Activated CD8-positive, alpha-beta memory T cell treated with anti-CD3 and anti-CD28 coated beads for 24 hours (primary cell): Measurements from ENCODE around the gene TSPAN15.

Experiments used
- DNase-seq: peaks from one replicate; pipeline ENCODE4 v3.0.0-alpha.2; 2020

Gene TSPAN15

DNA sequence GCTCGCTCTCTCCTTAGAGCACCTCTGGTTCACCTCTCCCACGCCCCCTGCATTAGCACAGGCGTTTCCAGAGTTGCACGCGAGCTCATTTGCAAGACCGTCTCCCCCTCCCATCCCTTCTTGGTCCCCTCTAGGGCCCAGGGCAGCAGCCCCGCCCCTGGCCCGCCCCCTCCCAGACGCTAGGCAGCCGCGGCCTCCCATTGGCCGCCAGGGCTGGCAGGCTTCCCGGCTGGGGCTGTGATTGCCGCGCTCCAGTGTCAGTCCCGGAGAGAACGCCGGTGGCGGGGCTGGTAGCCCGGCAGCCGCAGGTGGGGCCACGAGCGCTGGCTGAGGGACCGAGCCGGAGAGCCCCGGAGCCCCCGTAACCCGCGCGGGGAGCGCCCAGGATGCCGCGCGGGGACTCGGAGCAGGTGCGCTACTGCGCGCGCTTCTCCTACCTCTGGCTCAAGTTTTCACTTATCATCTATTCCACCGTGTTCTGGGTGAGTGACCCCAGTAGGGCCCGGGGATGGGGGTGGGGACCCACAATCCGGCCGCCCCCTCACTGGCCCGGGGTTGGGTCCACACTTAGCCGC is at the start of gene TSPAN15:
TSPAN15 (plus strand) TSS at position 257 of the 575 bp plus-strand sequence; CDS start at position 387, 130 bp downstream.
- DNase-seq: peak; percentile 90

DNA sequence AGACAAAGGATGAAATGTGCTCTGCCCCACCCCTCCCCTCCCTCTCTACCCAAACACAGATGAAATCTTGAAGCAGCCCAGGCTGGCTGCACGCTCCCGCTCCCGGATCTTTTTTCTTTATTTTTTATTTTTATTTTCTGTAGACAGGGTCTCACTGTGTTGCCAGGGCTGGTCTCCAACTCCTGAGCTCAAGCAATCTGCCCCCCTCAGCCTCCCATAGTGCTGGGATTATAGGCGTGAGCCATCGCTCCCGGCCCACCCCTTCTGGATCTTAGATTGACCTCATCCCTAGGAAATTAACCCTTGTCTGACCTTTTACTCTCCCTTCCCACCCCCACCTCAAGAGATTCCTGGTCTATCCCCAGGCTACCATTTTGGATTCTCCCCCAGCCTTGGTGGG is 48.9 kb upstream of the TSPAN15 start:
- DNase-seq: no peak

DNA sequence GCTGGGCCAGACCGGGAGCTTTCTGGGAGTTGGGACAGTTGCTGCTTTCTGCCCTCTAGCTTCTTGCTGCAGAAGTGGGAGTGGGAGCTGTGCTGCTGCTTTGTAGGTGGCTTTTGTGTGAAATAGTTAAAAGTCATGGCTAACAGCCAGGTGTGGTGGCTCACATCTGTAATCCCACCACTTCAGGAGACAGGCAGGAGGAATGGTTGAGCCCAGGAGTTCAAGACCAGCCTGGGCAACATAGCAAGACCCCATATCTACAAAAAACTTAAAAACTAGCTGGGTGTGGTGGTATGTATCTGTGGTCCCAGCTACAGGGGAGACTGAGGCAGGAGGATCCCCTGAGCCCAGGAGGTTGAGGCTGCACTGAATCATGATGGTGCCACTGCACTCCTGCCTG is 48.2 kb upstream of the TSPAN15 start:
- no peak for DNase-seq

DNA sequence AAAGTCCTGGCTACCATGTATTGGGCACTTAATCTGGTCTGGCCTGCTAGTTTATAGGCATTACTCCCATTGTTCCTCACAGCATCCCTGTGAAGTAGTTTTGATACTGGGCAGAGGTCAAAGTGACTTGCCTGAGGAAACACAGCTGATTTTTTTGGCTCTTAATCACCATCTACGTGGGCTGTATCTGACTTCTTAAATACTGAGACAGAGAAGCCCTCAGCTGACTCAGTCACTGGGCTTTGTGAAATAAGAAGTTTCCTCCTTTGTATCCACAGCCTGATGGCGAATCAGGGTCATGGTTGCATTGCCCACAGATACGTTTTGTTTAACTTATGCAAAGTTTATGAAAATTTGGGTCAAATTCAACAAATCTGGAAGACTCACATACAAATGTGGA is 47.7 kb upstream of the TSPAN15 start:
- DNase-seq: no peak

DNA sequence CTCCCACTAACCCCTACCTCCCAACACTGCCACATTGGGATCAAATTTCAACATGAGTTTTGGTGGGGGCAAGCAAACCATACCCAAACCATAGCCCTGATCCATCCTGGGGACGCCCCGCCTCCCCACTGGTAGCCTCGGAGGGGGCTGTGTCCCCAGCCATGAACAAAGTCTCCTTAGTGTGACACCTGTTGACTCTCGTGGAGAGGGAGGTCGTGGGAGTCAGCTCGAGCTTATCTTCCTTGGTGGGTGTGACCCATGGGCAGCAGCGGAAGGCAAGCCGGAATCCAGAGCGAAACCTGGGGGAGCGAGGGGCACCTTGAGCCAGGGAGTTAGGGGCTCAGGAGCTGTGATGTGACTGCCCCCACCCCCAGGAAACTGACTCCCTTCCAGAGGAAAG is 46.5 kb upstream of the TSPAN15 start:
- DNase-seq: no peak

DNA sequence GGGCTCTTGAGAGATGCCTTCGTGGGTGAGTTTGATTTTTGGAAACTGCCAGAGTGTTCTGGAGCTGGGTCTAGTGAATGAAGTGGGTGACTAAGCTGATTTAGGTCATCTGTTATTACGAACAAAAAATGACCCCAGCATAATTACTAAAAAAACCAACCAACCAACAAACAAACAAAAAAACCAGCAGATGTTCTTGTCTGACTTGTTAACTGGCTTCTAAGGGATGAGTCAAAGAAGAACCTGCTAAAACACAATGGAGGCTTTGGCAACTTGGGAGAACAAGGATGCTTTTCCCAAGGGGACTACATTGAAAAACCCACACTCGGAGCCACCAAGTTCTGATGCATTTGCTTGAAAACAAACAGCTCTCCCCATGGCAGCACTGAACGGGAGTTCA is 46.0 kb upstream of the TSPAN15 start:
- DNase-seq: no peak

GRCh38 chr10:69406302-69406811 is 44.9 kb upstream of the TSPAN15 start:
- no peak for DNase-seq

GRCh38 chr10:69406816-69407580 is 44.3 kb upstream of the TSPAN15 start:
- DNase-seq: no peak

DNA sequence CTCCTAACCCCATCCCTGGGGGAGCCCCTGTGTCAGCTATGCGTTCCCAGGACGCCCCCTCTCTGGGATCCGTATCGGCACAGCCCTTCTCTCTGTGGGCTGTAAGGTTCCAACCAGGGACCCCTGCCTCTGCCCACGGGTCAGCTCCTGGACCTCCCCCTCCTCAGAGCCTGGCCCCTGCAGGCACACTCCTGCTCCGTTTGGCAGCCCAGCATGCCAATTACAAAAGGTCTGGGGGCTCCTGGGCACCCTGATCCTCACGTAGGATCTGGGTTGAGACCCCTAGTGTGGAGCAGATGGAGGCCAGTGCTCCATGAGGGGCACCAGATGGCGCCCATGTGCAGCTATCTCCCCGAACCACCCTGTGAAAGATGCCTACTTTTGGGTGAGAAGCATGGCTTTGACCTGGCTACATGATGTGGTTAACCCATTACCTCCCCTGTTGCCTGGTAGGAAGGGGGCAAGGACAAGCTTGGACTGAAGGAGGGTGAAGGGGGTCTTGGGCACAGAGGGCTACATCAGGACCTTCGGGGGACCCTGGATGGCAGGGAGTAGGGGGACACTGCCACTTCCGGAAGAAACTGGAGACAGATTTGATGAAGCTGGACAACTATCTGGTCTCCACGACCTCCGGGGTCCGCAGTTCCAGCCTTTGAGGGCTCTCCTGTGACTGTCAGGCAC is 43.5 kb upstream of the TSPAN15 start:
- DNase-seq: peak; percentile 68

DNA sequence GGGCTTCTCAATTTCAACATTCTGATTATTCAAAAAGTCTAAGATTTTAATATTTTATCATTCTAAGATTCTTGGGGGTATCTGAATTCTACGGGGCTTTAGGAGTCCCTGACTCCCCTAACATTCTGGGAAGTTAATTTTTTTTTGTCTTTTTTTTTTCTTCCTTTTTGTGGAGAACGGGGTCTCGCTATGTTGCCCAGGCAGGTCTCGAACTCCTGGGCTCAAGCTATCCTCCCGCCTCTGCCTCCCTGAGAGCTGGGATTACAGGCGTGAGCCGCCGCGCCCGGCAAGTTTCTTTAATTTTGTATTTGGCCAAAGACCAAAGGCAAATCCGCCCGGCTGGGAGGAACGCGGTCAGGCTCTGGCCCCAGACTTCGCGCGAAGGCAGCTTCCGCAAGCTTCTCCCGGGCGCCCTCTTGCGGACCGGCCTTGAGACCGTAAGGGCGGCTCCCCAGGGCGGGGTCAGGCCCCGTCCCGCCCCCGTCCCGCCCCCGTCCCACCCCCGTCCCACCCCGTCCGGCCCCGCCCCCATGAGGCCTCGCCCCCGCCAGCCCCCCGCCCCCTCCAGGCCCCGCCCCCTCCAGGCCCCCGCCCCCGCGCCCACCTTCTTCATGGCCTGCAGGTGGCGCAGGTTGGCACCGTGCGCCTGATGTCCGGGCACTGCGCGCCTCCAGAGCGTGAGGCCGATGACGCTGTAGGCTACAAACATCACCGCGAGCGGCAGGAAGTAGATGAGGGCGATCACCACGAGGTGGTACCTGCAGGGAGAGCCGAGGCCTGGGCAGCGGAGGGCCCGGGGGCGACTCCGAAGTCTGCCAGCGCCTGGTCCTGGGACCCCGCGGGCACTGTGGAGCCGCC is 42.7 kb upstream of the TSPAN15 start:
- peak; percentile 96 for DNase-seq

DNA sequence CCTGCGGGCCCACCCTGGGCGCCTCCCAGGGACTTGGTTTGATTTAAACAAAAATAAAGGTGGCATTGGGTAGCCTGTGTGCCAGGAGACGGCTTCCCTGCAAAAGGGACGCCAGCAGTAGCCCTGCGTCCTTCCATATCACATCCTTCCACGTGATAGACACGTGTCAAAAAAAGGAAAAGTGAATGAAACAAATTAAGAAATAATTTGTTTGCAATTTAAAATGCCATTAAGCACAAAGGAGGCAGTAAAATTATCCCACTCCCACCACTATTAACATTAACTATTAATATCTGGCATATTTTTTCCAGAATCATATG is 42.1 kb upstream of the TSPAN15 start:
- no peak for DNase-seq

GRCh38 chr10:69409968-69410367 is 41.3 kb upstream of the TSPAN15 start:
- no peak for DNase-seq

GRCh38 chr10:69410487-69410886 is 40.8 kb upstream of the TSPAN15 start:
- DNase-seq: no peak

DNA sequence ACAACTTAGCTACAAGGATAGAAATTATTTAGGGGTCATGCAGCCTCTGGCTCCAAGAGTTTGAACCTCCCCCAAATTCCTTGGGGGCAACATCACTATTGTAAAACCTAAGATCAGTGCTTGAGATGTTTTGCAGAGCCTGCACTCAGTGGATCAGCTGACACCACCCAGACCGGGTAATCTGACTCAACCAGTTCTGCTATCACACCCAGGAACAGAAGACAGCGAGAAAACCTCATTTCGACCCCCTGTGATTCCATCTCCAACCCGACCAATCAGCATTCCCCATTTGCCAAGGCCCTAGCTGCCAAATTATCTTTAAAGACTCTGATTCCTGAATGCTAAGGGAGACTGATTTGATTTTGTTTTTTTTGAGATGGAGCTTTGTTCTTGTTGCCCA is 39.8 kb upstream of the TSPAN15 start:
- DNase-seq: no peak

DNA sequence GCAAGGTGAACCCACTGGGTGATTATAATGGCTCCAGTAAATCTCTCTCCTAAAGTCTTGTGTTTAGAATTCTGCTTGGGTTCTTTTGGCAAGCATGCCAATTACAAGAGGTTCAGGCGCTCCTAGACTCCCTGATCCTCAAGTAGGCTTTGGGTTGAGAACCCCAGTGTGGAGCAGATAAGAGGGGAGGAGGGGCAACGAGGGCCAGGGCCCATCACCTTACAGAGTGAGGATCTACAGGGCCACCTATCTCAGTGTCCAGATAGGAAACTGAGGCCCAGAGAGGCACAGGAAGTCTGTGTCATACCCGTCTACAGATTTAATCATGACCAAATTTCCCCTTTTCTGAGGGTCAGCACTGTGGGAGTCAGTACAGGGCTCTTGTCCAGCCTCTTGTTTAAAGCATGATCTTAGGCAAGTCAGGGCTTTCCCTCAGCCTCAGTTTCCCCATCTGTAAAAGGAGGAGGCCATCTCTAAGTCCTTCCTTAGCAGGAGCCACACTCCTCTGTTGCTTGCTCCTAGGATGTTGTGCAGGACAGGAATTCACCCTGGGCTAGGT is 39.0 kb upstream of the TSPAN15 start:
- no peak for DNase-seq

DNA sequence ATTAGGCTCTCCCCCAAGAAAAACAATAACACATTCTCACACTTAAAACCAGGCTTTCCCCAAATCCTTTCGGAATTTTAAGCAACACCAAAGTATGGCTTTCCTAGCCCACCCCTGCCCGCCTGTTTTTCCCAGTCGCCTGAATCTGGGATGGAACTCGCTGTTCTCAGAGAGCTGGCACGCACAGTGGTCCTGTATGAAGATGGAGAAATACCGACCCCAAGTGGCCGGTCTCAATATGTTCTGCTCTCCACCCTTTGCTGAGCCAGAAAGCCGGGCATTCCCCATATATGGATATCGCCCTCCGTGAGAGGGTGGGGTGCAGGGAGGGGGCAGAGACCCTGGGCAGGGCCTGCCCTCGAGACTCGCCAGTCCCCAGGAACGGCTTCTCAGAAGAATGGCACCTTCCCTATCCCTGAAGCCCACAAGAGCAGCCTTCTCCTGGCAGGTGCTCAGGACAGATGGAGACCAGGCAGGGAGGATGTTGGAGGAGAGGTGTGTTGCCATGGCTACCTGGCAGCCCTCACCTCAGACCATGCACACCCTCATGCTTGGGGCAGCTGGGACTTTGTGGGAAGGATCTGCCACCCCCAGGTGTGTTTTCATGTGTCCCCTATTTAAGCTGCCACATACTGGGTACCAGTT is 37.9 kb upstream of the TSPAN15 start:
- peak; percentile 72 for DNase-seq

GRCh38 chr10:69414036-69415018 is 36.9 kb upstream of the TSPAN15 start:
- DNase-seq: no peak

DNA sequence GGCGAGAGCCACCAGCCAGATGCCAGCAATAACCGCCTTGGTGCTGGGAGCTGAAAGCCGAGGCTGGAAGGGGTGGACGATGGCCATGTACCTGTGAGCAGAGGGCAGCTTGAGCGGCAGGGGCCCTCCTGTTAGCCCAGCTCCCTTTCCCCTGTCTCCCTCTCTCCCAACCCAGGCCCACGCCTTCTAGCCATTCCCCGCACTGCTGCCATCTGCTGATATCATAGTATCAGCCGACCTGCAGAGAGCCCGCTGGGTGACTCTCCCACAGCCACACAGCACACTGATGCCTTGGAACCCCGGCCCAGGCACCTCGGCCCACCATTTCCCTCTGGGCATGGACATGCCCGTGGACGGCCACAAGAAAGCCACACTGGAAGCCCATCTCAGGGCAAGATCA is 36.2 kb upstream of the TSPAN15 start:
- DNase-seq: no peak

GRCh38 chr10:69415951-69416350 is 35.3 kb upstream of the TSPAN15 start:
- no peak for DNase-seq

DNA sequence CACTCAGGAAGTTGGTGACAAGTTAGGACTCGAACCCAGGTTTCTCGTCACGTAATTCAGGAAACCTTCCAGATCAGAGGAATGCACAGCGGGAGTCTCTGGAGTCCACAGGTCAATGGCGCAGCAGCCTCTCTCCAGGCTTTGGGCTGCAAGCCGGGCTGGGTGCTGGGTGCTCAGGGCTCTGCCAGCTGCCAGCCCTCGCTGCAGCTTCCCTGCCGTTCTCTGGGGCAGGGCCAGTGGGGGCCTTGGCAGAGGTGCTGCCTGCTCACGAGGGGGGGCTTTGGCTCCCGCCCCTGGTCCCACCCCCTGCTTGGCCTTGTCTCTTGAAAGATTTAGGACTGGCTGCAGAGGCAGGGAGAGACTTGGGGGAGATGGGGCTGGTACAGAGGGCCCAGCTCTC is 34.6 kb upstream of the TSPAN15 start, which contains the start of gene TACR2:
TACR2 (minus strand) TSS at position 224 of the 400 bp plus-strand sequence. CDS start 595 bp downstream, outside the sequence.
- no peak for DNase-seq

DNA sequence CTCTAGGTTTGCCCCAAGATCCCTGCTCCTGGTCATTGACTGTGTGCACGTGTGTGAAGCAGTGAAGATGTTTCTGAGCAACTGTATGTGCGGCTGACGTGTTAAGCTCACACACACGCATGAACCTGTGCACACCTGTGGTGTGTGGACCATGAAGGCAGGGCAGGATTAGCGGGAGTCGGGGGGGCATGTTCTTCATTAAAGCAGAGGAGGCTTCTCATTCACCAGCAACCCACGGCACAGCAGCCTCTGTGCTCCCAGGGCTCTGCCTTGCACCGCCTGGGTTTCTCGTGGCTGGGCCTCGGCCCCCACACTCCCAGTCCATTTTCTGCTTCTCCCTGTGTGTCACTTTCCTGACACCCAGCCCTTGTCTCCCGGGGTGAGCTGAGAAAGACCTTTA is 33.7 kb upstream of the TSPAN15 start:
- no peak for DNase-seq
